ENCODE measurements around the gene RGS14.

- TF ChIP-seq, protein P1, sequence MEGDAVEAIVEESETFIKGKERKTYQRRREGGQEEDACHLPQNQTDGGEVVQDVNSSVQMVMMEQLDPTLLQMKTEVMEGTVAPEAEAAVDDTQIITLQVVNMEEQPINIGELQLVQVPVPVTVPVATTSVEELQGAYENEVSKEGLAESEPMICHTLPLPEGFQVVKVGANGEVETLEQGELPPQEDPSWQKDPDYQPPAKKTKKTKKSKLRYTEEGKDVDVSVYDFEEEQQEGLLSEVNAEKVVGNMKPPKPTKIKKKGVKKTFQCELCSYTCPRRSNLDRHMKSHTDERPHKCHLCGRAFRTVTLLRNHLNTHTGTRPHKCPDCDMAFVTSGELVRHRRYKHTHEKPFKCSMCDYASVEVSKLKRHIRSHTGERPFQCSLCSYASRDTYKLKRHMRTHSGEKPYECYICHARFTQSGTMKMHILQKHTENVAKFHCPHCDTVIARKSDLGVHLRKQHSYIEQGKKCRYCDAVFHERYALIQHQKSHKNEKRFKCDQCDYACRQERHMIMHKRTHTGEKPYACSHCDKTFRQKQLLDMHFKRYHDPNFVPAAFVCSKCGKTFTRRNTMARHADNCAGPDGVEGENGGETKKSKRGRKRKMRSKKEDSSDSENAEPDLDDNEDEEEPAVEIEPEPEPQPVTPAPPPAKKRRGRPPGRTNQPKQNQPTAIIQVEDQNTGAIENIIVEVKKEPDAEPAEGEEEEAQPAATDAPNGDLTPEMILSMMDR (conservative IDR thresholded peaks at IDR 0.05; ENCODE audit: low read length): no peak
- TF ChIP-seq EZH2phosphoT487 (IDR thresholded peaks at IDR 0.05; ENCODE audit: borderline replicate concordance, low read depth, low read length): no peak
Observed at GRCh38 chr5:177372034-177372896, 14.5 kb downstream of the RGS14 start.
